ENCODE data around the gene SHB.

DNA sequence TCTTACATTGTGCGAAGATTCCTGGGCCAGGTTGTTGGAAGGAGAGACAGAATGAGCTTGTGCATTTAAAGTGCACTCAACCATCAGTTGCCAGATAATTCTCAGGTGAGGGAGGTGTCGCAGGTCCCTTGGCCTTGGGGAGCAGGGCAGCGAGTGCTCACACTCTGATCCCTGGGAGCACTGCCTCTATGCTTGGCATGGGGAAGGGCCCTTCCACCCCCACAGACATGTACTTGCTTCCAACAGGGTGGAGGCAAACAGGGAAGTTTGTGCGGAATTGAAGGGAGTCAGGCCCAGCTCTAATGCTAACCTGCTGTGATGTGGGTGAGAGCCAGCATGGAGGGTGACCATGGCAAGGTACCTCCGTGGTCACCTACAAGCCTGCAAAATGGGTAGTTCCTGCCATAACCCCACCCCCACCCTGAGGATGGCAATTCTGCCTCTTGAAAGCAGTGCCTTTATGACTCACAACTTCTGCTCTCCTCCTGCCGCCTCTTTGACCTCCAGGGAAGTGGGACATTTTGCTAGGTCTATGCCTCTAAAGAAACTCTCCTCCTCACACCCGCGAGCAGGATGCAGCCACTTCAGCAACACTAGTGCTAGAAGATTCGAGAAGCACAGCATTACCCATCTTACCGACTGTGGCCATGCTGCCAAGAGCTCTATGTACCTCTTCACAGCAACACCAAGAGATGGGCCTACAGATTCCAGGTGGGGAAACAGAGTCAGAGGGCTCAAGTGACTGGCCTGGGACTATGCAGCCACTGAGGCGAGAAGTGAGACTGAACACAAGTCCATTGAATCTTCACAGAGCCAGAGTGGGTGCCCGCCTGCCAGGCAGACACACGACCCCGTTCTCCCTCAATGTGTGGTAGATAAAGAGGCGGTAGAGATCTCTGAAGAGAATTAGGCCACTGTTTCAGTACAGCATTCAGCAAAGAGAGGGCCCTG, 143.0 kb downstream of the SHB start:
- TF ChIP-seq EZH2 (IDR thresholded peaks at IDR 0.05; ENCODE audit: borderline replicate concordance, low read length), result no peak
- TF ChIP-seq, protein P1, sequence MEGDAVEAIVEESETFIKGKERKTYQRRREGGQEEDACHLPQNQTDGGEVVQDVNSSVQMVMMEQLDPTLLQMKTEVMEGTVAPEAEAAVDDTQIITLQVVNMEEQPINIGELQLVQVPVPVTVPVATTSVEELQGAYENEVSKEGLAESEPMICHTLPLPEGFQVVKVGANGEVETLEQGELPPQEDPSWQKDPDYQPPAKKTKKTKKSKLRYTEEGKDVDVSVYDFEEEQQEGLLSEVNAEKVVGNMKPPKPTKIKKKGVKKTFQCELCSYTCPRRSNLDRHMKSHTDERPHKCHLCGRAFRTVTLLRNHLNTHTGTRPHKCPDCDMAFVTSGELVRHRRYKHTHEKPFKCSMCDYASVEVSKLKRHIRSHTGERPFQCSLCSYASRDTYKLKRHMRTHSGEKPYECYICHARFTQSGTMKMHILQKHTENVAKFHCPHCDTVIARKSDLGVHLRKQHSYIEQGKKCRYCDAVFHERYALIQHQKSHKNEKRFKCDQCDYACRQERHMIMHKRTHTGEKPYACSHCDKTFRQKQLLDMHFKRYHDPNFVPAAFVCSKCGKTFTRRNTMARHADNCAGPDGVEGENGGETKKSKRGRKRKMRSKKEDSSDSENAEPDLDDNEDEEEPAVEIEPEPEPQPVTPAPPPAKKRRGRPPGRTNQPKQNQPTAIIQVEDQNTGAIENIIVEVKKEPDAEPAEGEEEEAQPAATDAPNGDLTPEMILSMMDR (IDR thresholded peaks at IDR 0.05; ENCODE audit: low read length), result no peak

Measured in OCI-LY1 (cell line).